Gastrocnemius medialis (tissue), 4 donors: ENCODE measurements around the gene HLA-DQA1. TPM values are rescaled to one million over a fixed set of nuclear protein-coding genes. Genes with fewer than 3 reads are reported as not detected.
"Not testable (repeated sequence)": the region's sequence is repeated elsewhere in the genome, so short reads cannot be mapped to it uniquely, and the experiment has no call there.

Source experiments
- ATAC-seq, 2 donors: fragments of 150-250 bp; one replicate each; pipeline ENCODE4 v1.9.1; 2016
- DNase-seq, 2 donors: peaks; one replicate each; pipeline ENCODE4 v3.0.0-alpha.2; 2019
- H3K27ac ChIP-seq, 4 donors: fragments of 200-600 bp; sonication (generic); 1 replicate in 1 of 4; 2 replicates in 3 of 4; pipeline ENCODE4 v1.5.1; 2016 to 2018; ENCODE audit warnings: mild to moderate bottlenecking in 2 of 4, moderate library complexity in 1 of 4
- H3K27me3 ChIP-seq, 3 donors: fragments of 200-600 bp; sonication (generic) in 2 of 3; 1 replicate in 1 of 3; 2 replicates in 2 of 3; pipeline versions ENCODE4 v1.5.1 to v1.6.0; 2016 to 2019; ENCODE audit warnings: mild to moderate bottlenecking in 1 of 3, moderate library complexity in 1 of 3
- H3K36me3 ChIP-seq, 2 donors: fragments of 200-600 bp; sonication (generic) in 1 of 2; one replicate each; pipeline ENCODE4 v1.5.1; 2017 to 2018
- H3K4me1 ChIP-seq, 2 donors: fragments of 200-600 bp; sonication (generic) in 1 of 2; one replicate each; pipeline ENCODE4 v1.5.1; 2016 to 2017; ENCODE audit warnings: mild to moderate bottlenecking in 2 of 2
- H3K4me3 ChIP-seq, 4 donors: fragments of 200-600 bp; sonication (generic) in 3 of 4; 1 replicate in 1 of 4; 2 replicates in 3 of 4; pipeline ENCODE4 v1.5.1; 2016 to 2019; ENCODE audit warnings: mild to moderate bottlenecking in 2 of 4
- H3K9me3 ChIP-seq, 3 donors: fragments of 200-600 bp; sonication (generic) in 2 of 3; 1 replicate in 1 of 3; 2 replicates in 2 of 3; pipeline ENCODE4 v1.5.1; 2016 to 2019
- CTCF ChIP-seq, 5 experiments: fragments of 450-650 bp in 3 of 5; fragments of 200-600 bp in 2 of 5; sonication (generic) in 2 of 5; IDR thresholded peaks in 4 of 5; conservative IDR thresholded peaks in 1 of 5; 1 replicate in 4 of 5; 2 replicates in 1 of 5; pipeline ENCODE4 v1.5.1; 2016 to 2019; ENCODE audit warnings: antibody characterized with exemption in 5 of 5, mild to moderate bottlenecking in 3 of 5, moderate library complexity in 3 of 5
- POLR2A ChIP-seq, 2 donors: fragments of 450-650 bp; IDR thresholded peaks; one replicate each; pipeline ENCODE4 v1.6.1; 2017; ENCODE audit warnings: antibody characterized with exemption in 2 of 2, mild to moderate bottlenecking in 2 of 2, moderate library complexity in 2 of 2
- in situ Hi-C, 4 donors: fragments of 200-750 bp; cut with MboI; loops; one replicate each; pipeline versions ENCODE4 v1.15.0 to v1.8.0; 2017; ENCODE audit warnings: low sequenced_read_pairs in 4 of 4
- intact Hi-C: fragments of 100-400 bp; cut with DNase I; formaldehyde crosslinking; loops from one replicate; pipeline ENCODE4 v1.15.1; 2023; ENCODE audit warnings: low total_unique reads
- total RNA-seq, 4 donors: library from RNA; depleted of rRNA; stranded (reverse); fragments of >200 nt; gene quantifications; one replicate each; pipeline versions ENCODE4 v1.1.0 to v1.2.3, GENCODE V29; 2016

The HLA-DQA1 gene
- total RNA-seq, 4 donors from 2014 or later = 0.66 to 3.5 (median 1.5) TPM; not detected in 1

GRCh38 chr6:32624565-32624964 is 12.6 kb upstream of the HLA-DQA1 start:
- ATAC-seq = no peak
- in situ Hi-C loops = no loop called here
- DNase-seq = no peak
- Histone ChIP-seq H3K27ac (no peak overlapping the region), H3K9me3 (no peaks in the 10 kb centered on the region), H3K27me3 (no peaks in the 10 kb centered on the region), H3K4me3 (no peak overlapping the region), H3K36me3 (no peaks in the 10 kb centered on the region), H3K4me1 (no peaks in the 10 kb centered on the region)
- intact Hi-C loops = no loop called here
- TF ChIP-seq POLR2A (IDR thresholded peaks at IDR 0.05) = no peak
- no peak for TF ChIP-seq CTCF (IDR thresholded peaks at IDR 0.05 in 4 of 5, conservative IDR thresholded peaks at IDR 0.05 in 1 of 5)

DNA sequence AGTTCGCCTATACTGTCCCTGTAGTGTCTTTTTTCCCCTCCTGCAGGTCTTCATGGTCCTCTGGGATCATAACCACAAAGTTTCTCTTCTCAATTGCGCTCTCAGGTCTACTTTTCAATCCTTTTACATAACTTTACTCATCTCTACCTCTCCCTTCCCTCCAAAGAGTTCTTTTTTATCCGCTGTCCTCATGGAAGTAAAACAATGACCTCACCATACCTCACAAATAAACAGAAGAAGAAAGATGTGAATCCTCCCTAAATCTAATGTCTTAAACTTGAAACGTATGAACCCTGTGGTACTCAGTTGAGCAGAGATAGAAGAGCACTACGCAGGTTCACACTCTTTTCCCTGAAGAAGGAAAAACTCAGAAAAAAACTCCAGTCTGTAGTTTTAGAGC is 12.1 kb upstream of the HLA-DQA1 start:
- no peaks in the 10 kb centered on the region for H3K36me3 ChIP-seq
- no peaks in the 10 kb centered on the region for H3K27me3 ChIP-seq
- H3K4me3 ChIP-seq = no peak overlapping the region
- H3K4me1 ChIP-seq = no peaks in the 10 kb centered on the region
- intact Hi-C loops = no loop called here
- no peaks in the 10 kb centered on the region for H3K9me3 ChIP-seq
- no peak overlapping the region for H3K27ac ChIP-seq
- in situ Hi-C loops = no loop called here
- TF ChIP-seq POLR2A (IDR thresholded peaks at IDR 0.05) = no peak
- TF ChIP-seq CTCF (IDR thresholded peaks at IDR 0.05 in 4 of 5, conservative IDR thresholded peaks at IDR 0.05 in 1 of 5) = no peak
- no peak for ATAC-seq
- no peak for DNase-seq

- ATAC-seq (no peak), DNase-seq (no peak)
- no peak for TF ChIP-seq POLR2A (IDR thresholded peaks at IDR 0.05)
- no peak for TF ChIP-seq CTCF (IDR thresholded peaks at IDR 0.05 in 4 of 5, conservative IDR thresholded peaks at IDR 0.05 in 1 of 5)
- H3K4me3 ChIP-seq = no peak overlapping the region
- no peak overlapping the region for H3K27ac ChIP-seq
- no peaks in the 10 kb centered on the region for H3K36me3 ChIP-seq
- H3K9me3 ChIP-seq = no peaks in the 10 kb centered on the region
- intact Hi-C loops (no loop called here), in situ Hi-C loops (no loop called here)
- no peaks in the 10 kb centered on the region for H3K4me1 ChIP-seq
- H3K27me3 ChIP-seq = no peaks in the 10 kb centered on the region
These were observed 10.0 kb upstream of the HLA-DQA1 start for GRCh38 chr6:32627249-32627648.

DNA sequence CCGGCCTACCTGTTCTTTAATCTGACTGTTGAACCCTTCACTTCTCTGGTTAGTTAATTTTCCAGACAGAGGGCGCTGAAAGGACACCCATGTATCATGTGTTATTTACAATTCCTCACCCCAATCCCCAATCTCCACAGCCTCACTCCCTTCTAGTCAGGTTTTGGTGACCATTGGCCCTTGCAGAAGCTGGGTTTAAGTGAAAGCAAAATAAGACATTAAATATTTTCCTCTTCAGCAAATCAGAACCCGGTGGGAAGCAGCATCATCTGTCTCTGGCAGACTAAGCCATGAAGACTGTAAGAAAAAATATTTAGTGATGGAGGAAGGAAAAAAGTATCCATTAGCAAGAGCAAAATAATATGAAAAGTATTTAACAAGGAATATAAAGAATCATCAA is 9.4 kb upstream of the HLA-DQA1 start:
- ATAC-seq (no peak), DNase-seq (no peak)
- Histone ChIP-seq H3K27ac (no peak overlapping the region), H3K36me3 (no peaks in the 10 kb centered on the region), H3K4me1 (no peaks in the 10 kb centered on the region), H3K27me3 (no peaks in the 10 kb centered on the region), H3K4me3 (no peak overlapping the region), H3K9me3 (no peaks in the 10 kb centered on the region)
- TF ChIP-seq CTCF (IDR thresholded peaks at IDR 0.05 in 4 of 5, conservative IDR thresholded peaks at IDR 0.05 in 1 of 5) (no peak), POLR2A (IDR thresholded peaks at IDR 0.05) (no peak)
- in situ Hi-C loops = no loop called here
- intact Hi-C loops = no loop called here

DNA sequence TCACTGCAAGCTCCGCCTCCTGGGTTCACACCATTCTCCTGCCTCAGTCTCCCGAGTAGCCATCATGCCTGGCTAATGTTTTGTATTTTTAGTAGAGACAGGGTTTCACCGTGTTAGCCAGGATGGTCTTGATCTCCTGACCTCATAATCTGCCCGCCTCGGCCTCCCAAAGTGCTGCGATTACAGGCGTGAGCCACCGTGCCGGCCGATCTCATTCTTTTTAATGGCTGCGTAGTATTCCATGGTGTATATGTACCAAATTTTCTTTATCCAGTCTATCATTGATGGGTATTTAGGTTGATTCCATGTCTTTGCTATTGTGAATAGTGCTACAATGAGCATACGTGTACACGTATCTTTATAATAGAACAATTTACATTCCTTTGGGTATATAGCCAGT is 7.4 kb upstream of the HLA-DQA1 start:
- intact Hi-C loops, H3K27ac ChIP-seq, DNase-seq, H3K27me3 ChIP-seq, ATAC-seq, H3K9me3 ChIP-seq, in situ Hi-C loops, H3K4me3 ChIP-seq, H3K4me1 ChIP-seq, H3K36me3 ChIP-seq: not testable (repeated sequence)
